GM12878 (cell line): Measurements from ENCODE around the gene PRPS2. TPM values are rescaled to one million over a fixed set of nuclear protein-coding genes. Genes with fewer than 3 reads are reported as not detected.

Experiments
- ATAC-seq: fragments of 200-7000 bp; cut with Tn5 transposase; 3 replicates; pipeline ENCODE4 v1.9.1; 2020; ENCODE audit warnings: mild to moderate bottlenecking, moderate library complexity
- BruUV-seq: library from RNA; stranded (reverse); fragments of 400-500 nt; replicated peaks from 2 replicates; lab custom pipeline; 2021; lab: Mats Ljungman, UMichigan
- CTCF ChIA-PET: fragments of 300-600 bp; sonication (Branson Sonifier 250); formaldehyde crosslinking; extraction: SDS; loops from one replicate; lab custom pipeline; 2021; ENCODE audit warnings: inconsistent platforms; lab: Yijun Ruan, JAX
- POLR2A ChIA-PET: fragments of 350-600 bp; formaldehyde crosslinking; extraction: SDS; loops from one replicate; lab custom pipeline; 2021; ENCODE audit warnings: inconsistent platforms; lab: Charles Lee
- RAD21 ChIA-PET: fragments of 300-600 bp; sonication (Branson Sonifier 250); formaldehyde crosslinking; loops from one replicate; lab custom pipeline; 2023; ENCODE audit warnings: antibody characterized with exemption; ENCODE audit not compliant: unreplicated experiment; lab: Charles Lee
- SMC1A ChIA-PET: fragments of 300-600 bp; sonication (Branson Sonifier 250); formaldehyde crosslinking; loops from one replicate; lab custom pipeline; 2023; ENCODE audit not compliant: unreplicated experiment, uncharacterized antibody; lab: Charles Lee
- DNase-seq: peaks from one replicate; pipeline ENCODE4 v3.0.0-alpha.2; 2011; ENCODE audit warnings: low read depth, low spot score
- FAIRE-seq: peaks from 3 replicates; lab custom pipeline; 2011; peaks lifted over from hg19 to GRCh38; lab: Jason Lieb, UNC
- H2AFZ ChIP-seq: 2 replicates; pipeline ENCODE4 v1.6.0; 2011; ENCODE audit warnings: low read depth, low read length, control low read depth; ENCODE audit not compliant: control insufficient read depth
- H3K27ac ChIP-seq: 2 replicates; pipeline ENCODE4 v1.5.1; 2011; ENCODE audit warnings: control low read depth; ENCODE audit not compliant: control insufficient read depth, insufficient read depth
- H3K27me3 ChIP-seq, 2 experiments: replicated peaks in 1 of 2; 2 replicates each; pipeline versions ENCODE4 v1.6.0 to v1.6.1; 2011; ENCODE audit warnings: low read length in 1 of 2; ENCODE audit not compliant: control insufficient read depth in 2 of 2, insufficient read depth in 2 of 2
- H3K36me3 ChIP-seq, 2 experiments: 2 replicates each; pipeline ENCODE4 v1.5.1; 2011; ENCODE audit warnings: low read length in 1 of 2; ENCODE audit not compliant: control insufficient read depth in 2 of 2, insufficient read depth in 2 of 2
- H3K4me1 ChIP-seq: 2 replicates; pipeline ENCODE4 v1.6.1; 2011; ENCODE audit warnings: mild to moderate bottlenecking, low read length, moderate library complexity, mixed read lengths; ENCODE audit not compliant: control insufficient read depth, insufficient read depth
- H3K4me2 ChIP-seq: 2 replicates; pipeline ENCODE4 v1.6.0; 2011; ENCODE audit warnings: control low read depth; ENCODE audit not compliant: control insufficient read depth, insufficient read depth
- H3K4me3 ChIP-seq: fragments of 200-600 bp; sonication (generic); 2 replicates; pipeline ENCODE4 v1.5.1; 2016
- H3K79me2 ChIP-seq: 2 replicates; pipeline ENCODE4 v1.6.0; 2011; ENCODE audit warnings: low read length; ENCODE audit not compliant: control insufficient read depth, insufficient read depth
- H3K9ac ChIP-seq: 2 replicates; pipeline ENCODE4 v1.8.0; 2011; ENCODE audit warnings: low read length, control low read depth, mixed read lengths; ENCODE audit not compliant: control insufficient read depth, insufficient read depth
- H3K9me3 ChIP-seq: replicated peaks from 3 replicates; pipeline ENCODE4 v1.5.1; 2011; ENCODE audit warnings: mild to moderate bottlenecking, low read length; ENCODE audit not compliant: control insufficient read depth, insufficient read depth
- H4K20me1 ChIP-seq: 2 replicates; pipeline ENCODE4 v1.6.0; 2011; ENCODE audit not compliant: control insufficient read depth, insufficient read depth
- ASH2L ChIP-seq: fragments of 300-600, 200-600 bp; sonication (generic); IDR thresholded peaks from 2 replicates; pipeline ENCODE4 v1.6.1; 2017; ENCODE audit warnings: low read depth, mild to moderate bottlenecking, borderline replicate concordance
- JUNB ChIP-seq: IDR thresholded peaks from 2 replicates; pipeline ENCODE4 v1.6.1; 2016; ENCODE audit warnings: antibody characterized with exemption, mild to moderate bottlenecking
- JUND ChIP-seq: IDR thresholded peaks from 2 replicates; pipeline ENCODE4 v1.6.1; 2012; ENCODE audit warnings: low read depth, mild to moderate bottlenecking, low read length, improper control_type of control experiment, moderate library complexity
- SREBF2 ChIP-seq: IDR thresholded peaks from 2 replicates; pipeline ENCODE4 v1.6.1; 2012; ENCODE audit warnings: mild to moderate bottlenecking, low read length
- TARDBP ChIP-seq: IDR thresholded peaks from 2 replicates; pipeline ENCODE4 v1.6.1; 2016; ENCODE audit warnings: borderline replicate concordance
- ZZZ3 ChIP-seq: IDR thresholded peaks from 2 replicates; pipeline ENCODE4 v1.6.1; 2011; ENCODE audit warnings: low read depth; ENCODE audit not compliant: control insufficient read depth, insufficient read length
- WGBS: methylation state at CpG from one replicate; pipeline ENCODE4 v1.1.6; 2016; ENCODE audit warnings: low lambda C conversion rate; ENCODE audit not compliant: insufficient replicate concordance, insufficient coverage; ENCODE audit errors: missing lambda C conversion rate; 5-methylcytosine and 5-hydroxymethylcytosine counted together
- in situ Hi-C: fragments of 300-500 bp; cut with MboI; formaldehyde crosslinking; loops from 9 replicates; pipeline ENCODE4 v1.14.3; 2018; ENCODE audit warnings: mixed read lengths
- intact Hi-C: fragments of 100-400 bp; cut with micrococcal nuclease; formaldehyde crosslinking; loops from one replicate; pipeline ENCODE4 v1.14.2; 2022; ENCODE audit not compliant: unreplicated experiment
- polyA plus RNA-seq, 11 experiments: library from polyadenylated mRNA; depleted of rRNA in 4 of 11; unstranded in 6 of 11; stranded (reverse) in 5 of 11; fragments of >200 nt; fragmentation: Nextera tagmentation in 4 of 11; fragmentation: Illumina TruSeq in 1 of 11; extraction: Ambion mirVana in 4 of 11; extraction: Trizol in 1 of 11; gene quantifications; 1 replicate in 1 of 11; 2 replicates in 10 of 11; pipeline versions ENCODE4 v1.2.1 to v1.2.3, GENCODE V29; 2011 to 2016; ENCODE audit warnings: inconsistent platforms in 2 of 11, missing spikeins in 2 of 11, low read depth in 1 of 11
- total RNA-seq, 4 experiments: library from RNA; depleted of rRNA in 3 of 4; stranded (reverse); fragments of >200 nt in 3 of 4; fragmentation: Illumina TruSeq in 1 of 4; extraction: Trizol in 1 of 4; gene quantifications; 2 replicates each; pipeline versions ENCODE4 v1.2.1 to v1.2.3, GENCODE V29; 2013 to 2021
- TF ChIP-seq, protein P1 (sequence below): fragments of 450-650 bp; IDR thresholded peaks from 2 replicates; pipeline ENCODE4 v1.6.1; 2017; ENCODE audit warnings: mild to moderate bottlenecking
- TF ChIP-seq, protein P2 (sequence below): fragments of 450-650 bp; formaldehyde crosslinking; IDR thresholded peaks from 2 replicates; pipeline ENCODE4 v1.4.0; 2022; ENCODE audit warnings: mild to moderate bottlenecking, moderate library complexity
- TF ChIP-seq, protein P3 (sequence below): IDR thresholded peaks from 2 replicates; pipeline ENCODE4 v1.6.1; 2012; ENCODE audit warnings: low read depth, low read length, improper control_type of control experiment
- TF ChIP-seq, protein P4 (sequence below): IDR thresholded peaks from 2 replicates; pipeline ENCODE4 v1.6.1; 2012; ENCODE audit warnings: improper control_type of control experiment, low read depth, low read length; ENCODE audit not compliant: insufficient replicate concordance

Gene PRPS2
- total and polyA plus RNA-seq, 10 of the 15 experiments (the other 5 are each of a cell fraction or from before 2014, with no cell fraction given), result 44.1 to 102 (median 58.2) TPM

DNA sequence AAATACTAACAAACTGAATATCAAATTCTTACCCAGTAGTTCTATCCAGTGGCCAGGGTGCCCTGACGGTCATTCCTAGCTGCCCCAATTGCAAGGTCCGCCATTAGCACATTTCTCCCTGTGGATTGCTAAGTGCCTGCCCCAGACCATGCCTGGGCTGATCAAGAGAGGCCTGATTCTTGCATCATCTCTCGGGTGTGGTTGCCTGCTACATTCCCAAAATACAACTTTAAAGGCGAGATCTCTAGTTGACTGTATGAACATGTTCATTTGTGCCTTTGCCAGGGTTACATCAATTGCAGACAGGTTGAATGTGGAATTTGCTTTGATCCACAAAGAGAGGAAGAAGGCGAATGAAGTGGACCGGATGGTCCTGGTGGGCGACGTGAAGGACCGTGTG is 28.0 kb downstream of the PRPS2 start:
- ChIA-PET SMC1A (interaction anchor here (0.6 to 1.9 kb wide), 5 partner anchors 24 to 669 kb away, joined by 3 to 13 read pairs (median 5); no protein-coding TSS in a partner anchor), POLR2A (no interaction called here), RAD21 (no interaction called here), CTCF (interaction anchor here (1.3 to 4.5 kb wide), 3 partner anchors 75 to 81 kb away, joined by 3 to 23 read pairs (median 13); no protein-coding TSS in a partner anchor)
- in situ Hi-C loops (loop anchor here (10.0 kb wide), 1 partner anchor 666 kb away; no protein-coding TSS in a partner anchor), intact Hi-C loops (loop anchor here (10.0 kb wide), 1 partner anchor 436 kb away; no protein-coding TSS in a partner anchor)
- Histone ChIP-seq H4K20me1 (no peaks in the 10 kb centered on the region), H3K9me3 (no peaks in the 10 kb centered on the region), H2AFZ (no peak overlapping the region), H3K27me3 (no peaks in the 10 kb centered on the region), H3K79me2 (no peaks in the 10 kb centered on the region; the same call in 1 of the 2 replicates), H3K4me1 (no peaks in the 10 kb centered on the region), H3K27ac (no peak overlapping the region), H3K4me2 (no peak overlapping the region), H3K36me3 (peaks cover 0 to 9% of the 10 kb centered on the region in 2 experiments; a peak in 2 of 4 replicates), H3K9ac (no peak overlapping the region), H3K4me3 (no peak overlapping the region)
- 85% methylated on average over 9 of the region's 9 CpGs for WGBS
- TF ChIP-seq, protein P1, sequence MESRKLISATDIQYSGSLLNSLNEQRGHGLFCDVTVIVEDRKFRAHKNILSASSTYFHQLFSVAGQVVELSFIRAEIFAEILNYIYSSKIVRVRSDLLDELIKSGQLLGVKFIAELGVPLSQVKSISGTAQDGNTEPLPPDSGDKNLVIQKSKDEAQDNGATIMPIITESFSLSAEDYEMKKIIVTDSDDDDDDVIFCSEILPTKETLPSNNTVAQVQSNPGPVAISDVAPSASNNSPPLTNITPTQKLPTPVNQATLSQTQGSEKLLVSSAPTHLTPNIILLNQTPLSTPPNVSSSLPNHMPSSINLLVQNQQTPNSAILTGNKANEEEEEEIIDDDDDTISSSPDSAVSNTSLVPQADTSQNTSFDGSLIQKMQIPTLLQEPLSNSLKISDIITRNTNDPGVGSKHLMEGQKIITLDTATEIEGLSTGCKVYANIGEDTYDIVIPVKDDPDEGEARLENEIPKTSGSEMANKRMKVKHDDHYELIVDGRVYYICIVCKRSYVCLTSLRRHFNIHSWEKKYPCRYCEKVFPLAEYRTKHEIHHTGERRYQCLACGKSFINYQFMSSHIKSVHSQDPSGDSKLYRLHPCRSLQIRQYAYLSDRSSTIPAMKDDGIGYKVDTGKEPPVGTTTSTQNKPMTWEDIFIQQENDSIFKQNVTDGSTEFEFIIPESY, result no peak
- no peak for TF ChIP-seq JUNB
- TF ChIP-seq ASH2L, result no peak
- TF ChIP-seq SREBF2, result no peak
- TF ChIP-seq, protein P2, sequence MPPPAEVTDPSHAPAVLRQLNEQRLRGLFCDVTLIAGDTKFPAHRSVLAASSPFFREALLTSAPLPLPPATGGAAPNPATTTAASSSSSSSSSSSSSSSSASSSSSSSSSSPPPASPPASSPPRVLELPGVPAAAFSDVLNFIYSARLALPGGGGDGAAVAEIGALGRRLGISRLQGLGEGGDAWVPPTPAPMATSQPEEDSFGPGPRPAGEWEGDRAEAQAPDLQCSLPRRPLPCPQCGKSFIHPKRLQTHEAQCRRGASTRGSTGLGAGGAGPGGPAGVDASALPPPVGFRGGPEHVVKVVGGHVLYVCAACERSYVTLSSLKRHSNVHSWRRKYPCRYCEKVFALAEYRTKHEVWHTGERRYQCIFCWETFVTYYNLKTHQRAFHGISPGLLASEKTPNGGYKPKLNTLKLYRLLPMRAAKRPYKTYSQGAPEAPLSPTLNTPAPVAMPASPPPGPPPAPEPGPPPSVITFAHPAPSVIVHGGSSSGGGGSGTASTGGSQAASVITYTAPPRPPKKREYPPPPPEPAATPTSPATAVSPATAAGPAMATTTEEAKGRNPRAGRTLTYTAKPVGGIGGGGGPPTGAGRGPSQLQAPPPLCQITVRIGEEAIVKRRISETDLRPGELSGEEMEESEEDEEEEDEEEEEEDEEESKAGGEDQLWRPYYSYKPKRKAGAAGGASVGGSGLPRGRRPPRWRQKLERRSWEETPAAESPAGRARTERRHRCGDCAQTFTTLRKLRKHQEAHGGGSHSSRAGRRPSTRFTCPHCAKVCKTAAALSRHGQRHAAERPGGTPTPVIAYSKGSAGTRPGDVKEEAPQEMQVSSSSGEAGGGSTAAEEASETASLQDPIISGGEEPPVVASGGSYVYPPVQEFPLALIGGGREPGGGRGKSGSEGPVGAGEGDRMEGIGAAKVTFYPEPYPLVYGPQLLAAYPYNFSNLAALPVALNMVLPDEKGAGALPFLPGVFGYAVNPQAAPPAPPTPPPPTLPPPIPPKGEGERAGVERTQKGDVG (CRISPR knock-in tag), result no peak
- TF ChIP-seq, protein P3, sequence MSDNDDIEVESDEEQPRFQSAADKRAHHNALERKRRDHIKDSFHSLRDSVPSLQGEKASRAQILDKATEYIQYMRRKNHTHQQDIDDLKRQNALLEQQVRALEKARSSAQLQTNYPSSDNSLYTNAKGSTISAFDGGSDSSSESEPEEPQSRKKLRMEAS, result no peak
- no peak for TF ChIP-seq ZZZ3
- TF ChIP-seq TARDBP, result no peak
- TF ChIP-seq JUND, result no peak
- TF ChIP-seq, protein P4, sequence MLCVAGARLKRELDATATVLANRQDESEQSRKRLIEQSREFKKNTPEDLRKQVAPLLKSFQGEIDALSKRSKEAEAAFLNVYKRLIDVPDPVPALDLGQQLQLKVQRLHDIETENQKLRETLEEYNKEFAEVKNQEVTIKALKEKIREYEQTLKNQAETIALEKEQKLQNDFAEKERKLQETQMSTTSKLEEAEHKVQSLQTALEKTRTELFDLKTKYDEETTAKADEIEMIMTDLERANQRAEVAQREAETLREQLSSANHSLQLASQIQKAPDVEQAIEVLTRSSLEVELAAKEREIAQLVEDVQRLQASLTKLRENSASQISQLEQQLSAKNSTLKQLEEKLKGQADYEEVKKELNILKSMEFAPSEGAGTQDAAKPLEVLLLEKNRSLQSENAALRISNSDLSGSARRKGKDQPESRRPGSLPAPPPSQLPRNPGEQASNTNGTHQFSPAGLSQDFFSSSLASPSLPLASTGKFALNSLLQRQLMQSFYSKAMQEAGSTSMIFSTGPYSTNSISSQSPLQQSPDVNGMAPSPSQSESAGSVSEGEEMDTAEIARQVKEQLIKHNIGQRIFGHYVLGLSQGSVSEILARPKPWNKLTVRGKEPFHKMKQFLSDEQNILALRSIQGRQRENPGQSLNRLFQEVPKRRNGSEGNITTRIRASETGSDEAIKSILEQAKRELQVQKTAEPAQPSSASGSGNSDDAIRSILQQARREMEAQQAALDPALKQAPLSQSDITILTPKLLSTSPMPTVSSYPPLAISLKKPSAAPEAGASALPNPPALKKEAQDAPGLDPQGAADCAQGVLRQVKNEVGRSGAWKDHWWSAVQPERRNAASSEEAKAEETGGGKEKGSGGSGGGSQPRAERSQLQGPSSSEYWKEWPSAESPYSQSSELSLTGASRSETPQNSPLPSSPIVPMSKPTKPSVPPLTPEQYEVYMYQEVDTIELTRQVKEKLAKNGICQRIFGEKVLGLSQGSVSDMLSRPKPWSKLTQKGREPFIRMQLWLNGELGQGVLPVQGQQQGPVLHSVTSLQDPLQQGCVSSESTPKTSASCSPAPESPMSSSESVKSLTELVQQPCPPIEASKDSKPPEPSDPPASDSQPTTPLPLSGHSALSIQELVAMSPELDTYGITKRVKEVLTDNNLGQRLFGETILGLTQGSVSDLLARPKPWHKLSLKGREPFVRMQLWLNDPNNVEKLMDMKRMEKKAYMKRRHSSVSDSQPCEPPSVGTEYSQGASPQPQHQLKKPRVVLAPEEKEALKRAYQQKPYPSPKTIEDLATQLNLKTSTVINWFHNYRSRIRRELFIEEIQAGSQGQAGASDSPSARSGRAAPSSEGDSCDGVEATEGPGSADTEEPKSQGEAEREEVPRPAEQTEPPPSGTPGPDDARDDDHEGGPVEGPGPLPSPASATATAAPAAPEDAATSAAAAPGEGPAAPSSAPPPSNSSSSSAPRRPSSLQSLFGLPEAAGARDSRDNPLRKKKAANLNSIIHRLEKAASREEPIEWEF, result no peak
- BruUV-seq, result no TSS peak
- no peak for DNase-seq
- FAIRE-seq, result no peak
- ATAC-seq, result no peak
